A549 (cell line): Measurements from ENCODE around the gene TRIM4. TPM values are rescaled to one million over a fixed set of nuclear protein-coding genes. Genes with fewer than 3 reads are reported as not detected.
A peak's percentile ranks its signal among the peaks of the same experiment; 100 is the strongest.

Source experiments
- ATAC-seq, 2 experiments: fragments of 200-7000 bp in 1 of 2; fragments of >200 bp in 1 of 2; cut with Nextera tagmentation in 1 of 2; cut with Tn5 transposase in 1 of 2; 3 replicates each; pipeline versions ENCODE4 v1.8.0 to v1.9.1; 2018 to 2020; ENCODE audit warnings: mild to moderate bottlenecking in 1 of 2, moderate library complexity in 1 of 2
- CTCF ChIA-PET: fragments of 300-600 bp; sonication (Branson Sonifier 250); formaldehyde crosslinking; extraction: SDS; loops from one replicate; lab custom pipeline; 2021; ENCODE audit warnings: antibody characterized with exemption, inconsistent platforms; lab: Yijun Ruan, JAX
- POLR2A ChIA-PET: fragments of 350-600 bp; formaldehyde crosslinking; extraction: SDS; loops from one replicate; lab custom pipeline; 2021; ENCODE audit warnings: antibody characterized with exemption, inconsistent platforms; lab: Yijun Ruan, JAX
- DNase-seq, 2 experiments: peaks; one replicate each; pipeline versions ENCODE4 v3.0.0 to v3.0.0-alpha.2; 2011 to 2016; ENCODE audit warnings: low read depth in 1 of 2, low spot score in 1 of 2
- FAIRE-seq: peaks from 2 replicates; lab custom pipeline; 2011; peaks lifted over from hg19 to GRCh38; lab: Jason Lieb, UNC
- H3K27ac ChIP-seq, 2 experiments: fragments of >200 bp; sonication (Bioruptor Twin); formaldehyde crosslinking; 3 replicates each; pipeline ENCODE4 v1.5.1; 2016 to 2017
- H3K4me1 ChIP-seq: fragments of >200 bp; sonication (Bioruptor Twin); formaldehyde crosslinking; 3 replicates; pipeline ENCODE4 v1.6.1; 2016
- H3K4me2 ChIP-seq: fragments of >200 bp; sonication (Bioruptor Twin); formaldehyde crosslinking; 3 replicates; pipeline ENCODE4 v1.6.1; 2016
- H3K4me3 ChIP-seq: fragments of >200 bp; sonication (Bioruptor Twin); formaldehyde crosslinking; 3 replicates; pipeline ENCODE4 v1.5.1; 2016
- H3K9me3 ChIP-seq: fragments of >200 bp; sonication (Bioruptor Twin); formaldehyde crosslinking; 3 replicates; pipeline ENCODE4 v1.6.1; 2016
- BHLHE40 ChIP-seq: IDR thresholded peaks from 2 replicates; pipeline ENCODE4 v1.6.1; 2012; ENCODE audit warnings: low read depth, low read length, inconsistent platforms
- CBX2 ChIP-seq: fragments of 200-600 bp; sonication (generic); IDR thresholded peaks from 2 replicates; pipeline ENCODE4 v1.6.1; 2016; ENCODE audit warnings: low read depth, mild to moderate bottlenecking, borderline replicate concordance
- CEBPB ChIP-seq, 2 experiments: fragments of >200 bp in 1 of 2; sonication (Bioruptor Twin) in 1 of 2; formaldehyde crosslinking in 1 of 2; IDR thresholded peaks; 2 replicates each; pipeline ENCODE4 v1.6.1; 2012 to 2016
- CHD4 ChIP-seq: fragments of 200-600 bp; sonication (generic); IDR thresholded peaks from 2 replicates; pipeline ENCODE4 v1.6.1; 2016; ENCODE audit warnings: antibody characterized with exemption, mild to moderate bottlenecking, borderline replicate concordance
- EHF ChIP-seq: fragments of 250-450 bp; sonication (Bioruptor Pico); IDR thresholded peaks from 2 replicates; pipeline ENCODE4 v1.5.0; 2020; ENCODE audit warnings: mild to moderate bottlenecking
- FOSB ChIP-seq: fragments of 250-450 bp; sonication (Bioruptor Pico); IDR thresholded peaks from 2 replicates; pipeline ENCODE4 v1.5.0; 2020; ENCODE audit warnings: mild to moderate bottlenecking, moderate library complexity
- HOXA7 ChIP-seq: fragments of 250-450 bp; sonication (Bioruptor Pico); IDR thresholded peaks from 2 replicates; pipeline ENCODE4 v1.5.0; 2020; ENCODE audit warnings: mild to moderate bottlenecking, moderate library complexity
- NPAS2 ChIP-seq: fragments of 250-450 bp; sonication (Bioruptor Pico); IDR thresholded peaks from 2 replicates; pipeline ENCODE4 v1.8.0; 2022; ENCODE audit warnings: mild to moderate bottlenecking, moderate library complexity, borderline replicate concordance
- POLR2AphosphoS2 ChIP-seq: conservative IDR thresholded peaks from 2 replicates; pipeline ENCODE4 v1.6.1; 2012; ENCODE audit warnings: low read length, improper control_type of control experiment, inconsistent platforms
- RAD21 ChIP-seq, 2 experiments: fragments of >200 bp in 1 of 2; sonication (Bioruptor Twin) in 1 of 2; formaldehyde crosslinking in 1 of 2; IDR thresholded peaks in 1 of 2; conservative IDR thresholded peaks in 1 of 2; 2 replicates in 1 of 2; 3 replicates in 1 of 2; pipeline ENCODE4 v1.6.1; 2012 to 2018; ENCODE audit warnings: inconsistent platforms in 1 of 2
- RARB ChIP-seq: fragments of 250-450 bp; sonication (Bioruptor Pico); IDR thresholded peaks from 2 replicates; pipeline ENCODE4 v1.8.0; 2021; ENCODE audit warnings: mild to moderate bottlenecking, moderate library complexity
- REST ChIP-seq: fragments of 200-600 bp; sonication (generic); IDR thresholded peaks from 2 replicates; pipeline ENCODE4 v1.6.1; 2016; ENCODE audit warnings: antibody characterized with exemption, mild to moderate bottlenecking, moderate library complexity
- RFX5 ChIP-seq: fragments of 450-650 bp; IDR thresholded peaks from 2 replicates; pipeline ENCODE4 v1.7.1; 2014; ENCODE audit warnings: antibody characterized with exemption, mild to moderate bottlenecking, moderate library complexity
- SMC3 ChIP-seq: fragments of >200 bp; sonication (Bioruptor Twin); formaldehyde crosslinking; IDR thresholded peaks from 3 replicates; pipeline ENCODE4 v1.6.1; 2018; ENCODE audit warnings: inconsistent platforms
- ZSCAN20 ChIP-seq: fragments of 250-450 bp; sonication (Bioruptor Pico); IDR thresholded peaks from 2 replicates; pipeline ENCODE4 v1.8.0; 2022; ENCODE audit warnings: mild to moderate bottlenecking, moderate library complexity
- WGBS: methylation state at CpG from one replicate; pipeline ENCODE4 v1.1.6; 2017; ENCODE audit errors: missing lambda C conversion rate; 5-methylcytosine and 5-hydroxymethylcytosine counted together
- polyA plus RNA-seq, 4 experiments: library from polyadenylated mRNA; depleted of rRNA in 3 of 4; stranded (reverse); fragments of >200 nt; fragmentation: RNase III in 1 of 4; extraction: RNeasy Plus Mini Kit Qiagen cat#74134 plus additional on column Dnase treatment in 1 of 4; gene quantifications; 2 replicates in 3 of 4; 3 replicates in 1 of 4; pipeline ENCODE4 v1.2.3, GENCODE V29; 2011 to 2017
- TF ChIP-seq, protein P1 (sequence below): fragments of 250-450 bp; sonication (Bioruptor Pico); IDR thresholded peaks from 2 replicates; pipeline ENCODE4 v1.5.0; 2021; ENCODE audit warnings: mild to moderate bottlenecking, moderate library complexity, borderline replicate concordance
- TF ChIP-seq, protein P2 (sequence below): fragments of >200 bp; sonication (Bioruptor Twin); formaldehyde crosslinking; IDR thresholded peaks from 3 replicates; pipeline ENCODE4 v1.6.1; 2016

TRIM4 gene
- polyA plus RNA-seq, 2 of the 4 experiments (the other 2 are of a cell fraction) = 25.6 to 33.8 TPM

GRCh38 chr7:99898023-99898357 is 21.3 kb downstream of the TRIM4 start:
- ChIA-PET CTCF (interaction anchor here (0.6 kb wide), 1 partner anchor 180 kb away, joined by 3 read pairs; no protein-coding TSS in a partner anchor), POLR2A (no interaction called here)
- H3K27ac ChIP-seq = no peak overlapping the region
- no peaks in the 10 kb centered on the region for H3K4me1 ChIP-seq
- H3K4me2 ChIP-seq = no peak overlapping the region
- ATAC-seq (peak in 1 of 2 experiments; percentile 20; a peak in 2 of 6 replicates), DNase-seq (no peak), FAIRE-seq (no peak)
- whole genome bisulfite sequencing = 82% methylated on average over 2 of the region's 2 CpGs
- H3K4me3 ChIP-seq = no peak overlapping the region
- no peaks in the 10 kb centered on the region for H3K9me3 ChIP-seq
- TF ChIP-seq POLR2AphosphoS2 = no peak
- TF ChIP-seq RARB = no peak
- no peak for TF ChIP-seq SMC3
- TF ChIP-seq, protein P1, sequence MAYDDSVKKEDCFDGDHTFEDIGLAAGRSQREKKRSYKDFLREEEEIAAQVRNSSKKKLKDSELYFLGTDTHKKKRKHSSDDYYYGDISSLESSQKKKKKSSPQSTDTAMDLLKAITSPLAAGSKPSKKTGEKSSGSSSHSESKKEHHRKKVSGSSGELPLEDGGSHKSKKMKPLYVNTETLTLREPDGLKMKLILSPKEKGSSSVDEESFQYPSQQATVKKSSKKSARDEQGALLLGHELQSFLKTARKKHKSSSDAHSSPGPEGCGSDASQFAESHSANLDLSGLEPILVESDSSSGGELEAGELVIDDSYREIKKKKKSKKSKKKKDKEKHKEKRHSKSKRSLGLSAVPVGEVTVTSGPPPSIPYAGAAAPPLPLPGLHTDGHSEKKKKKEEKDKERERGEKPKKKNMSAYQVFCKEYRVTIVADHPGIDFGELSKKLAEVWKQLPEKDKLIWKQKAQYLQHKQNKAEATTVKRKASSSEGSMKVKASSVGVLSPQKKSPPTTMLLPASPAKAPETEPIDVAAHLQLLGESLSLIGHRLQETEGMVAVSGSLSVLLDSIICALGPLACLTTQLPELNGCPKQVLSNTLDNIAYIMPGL (CRISPR knock-in tag) = no peak
- TF ChIP-seq NPAS2 (CRISPR knock-in tag) = no peak
- TF ChIP-seq RFX5 = no peak
- no peak for TF ChIP-seq RAD21 (conservative IDR thresholded peaks at IDR 0.05 in 1 of 2, IDR thresholded peaks at IDR 0.05 in 1 of 2)
- no peak for TF ChIP-seq FOSB (CRISPR knock-in tag)

DNA sequence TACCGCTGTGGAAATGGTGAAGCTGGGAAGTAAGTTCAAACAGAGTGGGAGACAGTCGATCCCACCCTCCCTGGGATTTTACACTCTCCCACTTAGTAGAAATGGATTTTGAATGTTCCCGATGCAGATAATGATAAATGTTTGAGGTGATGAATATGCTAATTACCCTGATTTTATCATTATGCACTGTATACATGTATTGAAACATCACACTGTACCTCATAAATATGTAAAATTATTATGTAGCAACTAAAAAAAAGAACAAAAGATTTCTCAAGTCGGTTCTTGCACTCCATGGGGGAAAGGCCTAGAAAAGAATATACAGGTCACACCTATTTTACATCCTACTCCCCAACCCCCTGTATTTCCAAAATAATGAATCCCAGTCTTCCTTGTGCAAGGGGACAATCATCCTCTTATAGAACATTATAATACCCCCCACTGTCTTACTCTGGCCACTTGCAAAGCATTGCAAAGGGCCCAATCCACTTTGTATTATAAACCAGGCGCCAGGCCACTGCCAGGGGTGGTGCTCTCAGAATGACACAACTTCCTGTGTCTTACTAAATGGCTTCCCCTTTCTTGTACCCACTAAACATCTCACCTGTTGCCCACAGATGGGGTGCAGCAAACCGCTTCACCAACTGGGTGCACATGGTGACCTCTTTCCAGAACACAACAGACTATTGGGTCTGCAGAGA is 21.9 kb downstream of the TRIM4 start:
- POLR2A ChIA-PET = no interaction called here
- FAIRE-seq (no peak), DNase-seq (no peak)

More for the DNA sequence above, 21.9 kb downstream of the TRIM4 start:
- CTCF ChIA-PET = interaction anchor here (0.6 kb wide), 1 partner anchor 179 kb away, joined by 3 read pairs; no protein-coding TSS in a partner anchor
- no peak overlapping the region for H3K4me2 ChIP-seq
- WGBS = 95% methylated on average over 6 of the region's 6 CpGs
- TF ChIP-seq CHD4 = no peak
- no peak for TF ChIP-seq HOXA7 (CRISPR knock-in tag)
- TF ChIP-seq CBX2 = no peak
- no peak for TF ChIP-seq EHF
- TF ChIP-seq CEBPB (IDR thresholded peaks at IDR 0.05) = no peak
- TF ChIP-seq BHLHE40 = no peak
- TF ChIP-seq ZSCAN20 = no peak
- no peak for TF ChIP-seq FOSB (CRISPR knock-in tag)
- TF ChIP-seq, protein P2, sequence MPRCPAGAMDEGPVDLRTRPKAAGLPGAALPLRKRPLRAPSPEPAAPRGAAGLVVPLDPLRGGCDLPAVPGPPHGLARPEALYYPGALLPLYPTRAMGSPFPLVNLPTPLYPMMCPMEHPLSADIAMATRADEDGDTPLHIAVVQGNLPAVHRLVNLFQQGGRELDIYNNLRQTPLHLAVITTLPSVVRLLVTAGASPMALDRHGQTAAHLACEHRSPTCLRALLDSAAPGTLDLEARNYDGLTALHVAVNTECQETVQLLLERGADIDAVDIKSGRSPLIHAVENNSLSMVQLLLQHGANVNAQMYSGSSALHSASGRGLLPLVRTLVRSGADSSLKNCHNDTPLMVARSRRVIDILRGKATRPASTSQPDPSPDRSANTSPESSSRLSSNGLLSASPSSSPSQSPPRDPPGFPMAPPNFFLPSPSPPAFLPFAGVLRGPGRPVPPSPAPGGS = no peak
- TF ChIP-seq REST = no peak
- no peaks in the 10 kb centered on the region for H3K9me3 ChIP-seq
- no peak overlapping the region for H3K4me3 ChIP-seq
- no peak overlapping the region for H3K27ac ChIP-seq
- H3K4me1 ChIP-seq = no peaks in the 10 kb centered on the region
- ATAC-seq = no peak
